GM23248 (cell line): Measurements from ENCODE around the gene CRY1.

Experiments
- EZH2 ChIP-seq: fragments of 200-600 bp; sonication (generic); IDR thresholded peaks from 2 replicates; pipeline ENCODE4 v1.6.1; 2018; ENCODE audit warnings: antibody characterized with exemption, mild to moderate bottlenecking; ENCODE audit not compliant: insufficient read depth, poor library complexity, severe bottlenecking
- EZH2phosphoT487 ChIP-seq: fragments of 200-600 bp; sonication (generic); IDR thresholded peaks from 2 replicates; pipeline ENCODE4 v1.6.1; 2018; ENCODE audit warnings: antibody characterized with exemption, moderate library complexity, mild to moderate bottlenecking, low read depth; ENCODE audit not compliant: insufficient read depth

DNA sequence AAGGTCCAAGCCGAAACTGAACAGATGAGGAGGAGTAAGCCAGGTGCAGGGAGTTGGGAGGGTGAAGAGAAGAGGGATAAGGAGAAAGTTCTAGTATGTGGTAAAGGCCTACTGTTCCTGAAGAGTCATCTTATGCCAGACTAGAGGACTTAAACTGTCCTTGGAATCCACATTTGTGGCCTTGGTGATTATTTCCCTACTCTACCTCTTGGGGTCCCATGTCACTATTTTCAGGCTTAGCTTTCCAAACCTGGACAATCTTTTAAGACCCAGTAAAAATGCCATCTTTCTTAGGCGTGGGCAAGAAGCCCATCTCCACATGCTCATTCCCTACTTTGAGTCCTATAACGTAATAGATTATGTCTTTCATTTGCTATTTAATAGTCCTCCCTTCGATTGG is 40.1 kb upstream of the CRY1 start:
- TF ChIP-seq EZH2 (no peak), EZH2phosphoT487 (no peak)
